Neural cell (in vitro differentiated cells): ENCODE data around the gene NIPBL. TPM values are rescaled to one million over a fixed set of nuclear protein-coding genes. Genes with fewer than 3 reads are reported as not detected.
A peak's percentile ranks its signal among the peaks of the same experiment; 100 is the strongest.

Source experiments
- H2AFZ ChIP-seq: fragments of 200-600, 300-800 bp; sonication (generic), shearing (Covaris generic); 2 replicates; pipeline ENCODE4 v1.6.0; 2014; ENCODE audit warnings: low read depth, mild to moderate bottlenecking, antibody characterized with exemption, low read length, moderate library complexity
- H3F3A ChIP-seq: fragments of 200-600 bp; shearing (Covaris generic); 2 replicates; pipeline ENCODE4 v1.6.1; 2016; ENCODE audit warnings: mild to moderate bottlenecking, moderate library complexity, mixed read lengths, antibody characterized with exemption, low read length; ENCODE audit not compliant: insufficient read depth, poor library complexity, severe bottlenecking
- H3K27ac ChIP-seq: fragments of 200-600, 300-800 bp; sonication (generic), shearing (Covaris generic); 2 replicates; pipeline ENCODE4 v1.5.1; 2014; ENCODE audit warnings: mild to moderate bottlenecking, low read length, moderate library complexity
- H3K27me3 ChIP-seq: fragments of 300-800, 200-600 bp; sonication (generic), shearing (Covaris generic); 2 replicates; pipeline ENCODE4 v1.6.0; 2014; ENCODE audit warnings: mild to moderate bottlenecking, low read depth, low read length, moderate library complexity; ENCODE audit not compliant: insufficient read depth
- H3K36me3 ChIP-seq: fragments of 300-800, 200-600 bp; sonication (generic), shearing (Covaris generic); 2 replicates; pipeline ENCODE4 v1.5.1; 2014; ENCODE audit warnings: mild to moderate bottlenecking, antibody characterized with exemption, low read length, moderate library complexity; ENCODE audit not compliant: insufficient read depth
- H3K4me2 ChIP-seq: fragments of 300-800, 200-600 bp; sonication (generic), shearing (Covaris generic); 2 replicates; pipeline ENCODE4 v1.6.0; 2014; ENCODE audit warnings: mild to moderate bottlenecking, low read length
- H3K4me3 ChIP-seq: fragments of 300-800, 200-600 bp; sonication (generic), shearing (Covaris generic); 2 replicates; pipeline ENCODE4 v1.5.1; 2014; ENCODE audit warnings: mild to moderate bottlenecking, low read length, moderate library complexity
- H3K79me2 ChIP-seq: fragments of 200-600 bp; shearing (Covaris generic); replicated peaks from 2 replicates; pipeline ENCODE4 v1.6.0; 2014; ENCODE audit warnings: mild to moderate bottlenecking, low read length, moderate library complexity; ENCODE audit not compliant: insufficient read depth
- H3K9ac ChIP-seq: fragments of 300-800, 200-600 bp; sonication (generic), shearing (Covaris generic); 2 replicates; pipeline ENCODE4 v1.6.1; 2016; ENCODE audit warnings: mild to moderate bottlenecking, low read length, mixed read lengths
- H3K9me2 ChIP-seq: fragments of 200-600 bp; shearing (Covaris generic); 2 replicates; pipeline ENCODE4 v1.6.1; 2016; ENCODE audit warnings: mild to moderate bottlenecking, low read length, mixed read lengths; ENCODE audit not compliant: insufficient read depth
- H3K9me3 ChIP-seq: fragments of 200-600, 300-800 bp; sonication (generic), shearing (Covaris generic); 2 replicates; pipeline ENCODE4 v1.6.1; 2016; ENCODE audit warnings: mild to moderate bottlenecking, mixed run types, low read length, moderate library complexity, mixed read lengths
- H4K20me1 ChIP-seq: fragments of 200-600 bp; shearing (Covaris generic); 2 replicates; pipeline ENCODE4 v1.6.1; 2016; ENCODE audit warnings: mild to moderate bottlenecking, mixed run types; ENCODE audit not compliant: insufficient read depth
- CTCF ChIP-seq: fragments of 450-650 bp; IDR thresholded peaks from 2 replicates; pipeline ENCODE4 v1.5.1; 2014; ENCODE audit warnings: antibody characterized with exemption, mild to moderate bottlenecking, moderate library complexity; ENCODE audit not compliant: poor library complexity, severe bottlenecking
- EP300 ChIP-seq: fragments of 450-650 bp; conservative IDR thresholded peaks from 2 replicates; pipeline ENCODE4 v1.6.1; 2014; ENCODE audit warnings: antibody characterized with exemption, mild to moderate bottlenecking, moderate library complexity; ENCODE audit not compliant: poor library complexity, severe bottlenecking
- EZH2 ChIP-seq: fragments of 200-600, 300-800 bp; shearing (Covaris generic), sonication (generic); IDR thresholded peaks from 2 replicates; pipeline ENCODE4 v1.6.1; 2014; ENCODE audit warnings: antibody characterized with exemption, low read length, borderline replicate concordance, mild to moderate bottlenecking; ENCODE audit not compliant: insufficient read depth, poor library complexity, severe bottlenecking
- MXI1 ChIP-seq: fragments of 450-650 bp; conservative IDR thresholded peaks from 2 replicates; pipeline ENCODE4 v1.6.1; 2014; ENCODE audit warnings: antibody characterized with exemption, mild to moderate bottlenecking; ENCODE audit not compliant: poor library complexity, severe bottlenecking
- POLR2AphosphoS5 ChIP-seq: IDR thresholded peaks from 2 replicates; pipeline ENCODE4 v1.6.1; 2012
- RAD21 ChIP-seq: fragments of 450-650 bp; conservative IDR thresholded peaks from 2 replicates; pipeline ENCODE4 v1.6.1; 2014; ENCODE audit warnings: antibody characterized with exemption, mild to moderate bottlenecking, moderate library complexity
- REST ChIP-seq: IDR thresholded peaks from 2 replicates; pipeline ENCODE4 v1.6.1; 2012; ENCODE audit warnings: borderline replicate concordance
- SMC3 ChIP-seq: fragments of 450-650 bp; conservative IDR thresholded peaks from 2 replicates; pipeline ENCODE4 v1.6.1; 2014; ENCODE audit warnings: antibody characterized with exemption, mild to moderate bottlenecking, moderate library complexity; ENCODE audit not compliant: poor library complexity
- TAF1 ChIP-seq: IDR thresholded peaks from 2 replicates; pipeline ENCODE4 v1.6.1; 2012; ENCODE audit warnings: low read depth
- polyA plus RNA-seq: library from polyadenylated mRNA; depleted of rRNA; stranded (reverse); fragments of >200 nt; gene quantifications from 2 replicates; pipeline ENCODE4 v1.2.3, GENCODE V29; 2014

NIPBL gene
- polyA plus RNA-seq, 1 donor from 2014 or later: 27.5 TPM

GRCh38 chr5:36877667-36878391 is 1.3 kb downstream of the NIPBL start:
- peak overlapping the region; percentile 96 for H3K27ac ChIP-seq
- no peaks in the 10 kb centered on the region for H3K9me2 ChIP-seq
- no peaks in the 10 kb centered on the region for H3K27me3 ChIP-seq
- TF ChIP-seq SMC3 (no peak), MXI1 (no peak), POLR2AphosphoS5 (no peak), RAD21 (no peak), EP300 (no peak), CTCF (no peak), TAF1 (no peak), REST (no peak), EZH2 (no peak)
- no peaks in the 10 kb centered on the region for H3K9me3 ChIP-seq
- H3K9ac ChIP-seq: peak overlapping the region; percentile 97
- H3K4me2 ChIP-seq: peak overlapping the region; percentile 96
- peaks cover 17% of the 10 kb centered on the region for H4K20me1 ChIP-seq
- H3K79me2 ChIP-seq: peaks cover 88% of the 10 kb centered on the region
- H2AFZ ChIP-seq: no peak overlapping the region
- H3K36me3 ChIP-seq: no peaks in the 10 kb centered on the region
- H3F3A ChIP-seq: no peaks in the 10 kb centered on the region
- H3K4me3 ChIP-seq: peak overlapping the region; percentile 85

GRCh38 chr5:36878392-36879082 is 2.0 kb downstream of the NIPBL start:
- Histone ChIP-seq H3K9me3 (no peaks in the 10 kb centered on the region), H2AFZ (no peak overlapping the region), H3K27ac (peak overlapping the region; percentile 96), H4K20me1 (peaks cover 17% of the 10 kb centered on the region), H3K4me3 (peak overlapping the region; percentile 85), H3F3A (no peaks in the 10 kb centered on the region), H3K4me2 (peak overlapping the region; percentile 96), H3K9ac (peak overlapping the region; percentile 97), H3K27me3 (no peaks in the 10 kb centered on the region), H3K9me2 (no peaks in the 10 kb centered on the region), H3K36me3 (no peaks in the 10 kb centered on the region), H3K79me2 (peaks cover 88% of the 10 kb centered on the region)
- no peak for TF ChIP-seq EZH2
